HUES48 (cell line): ENCODE data around the gene FPR2.
A peak's percentile ranks its signal among the peaks of the same experiment; 100 is the strongest.

ENCODE experiments used
- H3K27ac ChIP-seq: one replicate; pipeline ENCODE4 v1.7.0; 2013; ENCODE audit warnings: low read depth, low read length, inconsistent platforms
- H3K27me3 ChIP-seq: 2 replicates; pipeline ENCODE4 v1.6.1; 2013; ENCODE audit warnings: mild to moderate bottlenecking, low read length; ENCODE audit not compliant: control insufficient read depth, insufficient read depth
- H3K36me3 ChIP-seq: 2 replicates; pipeline ENCODE4 v1.6.1; 2013; ENCODE audit warnings: low read length; ENCODE audit not compliant: control insufficient read depth, insufficient read depth
- H3K4me1 ChIP-seq: 2 replicates; pipeline ENCODE4 v1.6.1; 2013; ENCODE audit warnings: mild to moderate bottlenecking, low read length; ENCODE audit not compliant: control insufficient read depth, insufficient read depth
- H3K4me3 ChIP-seq: 2 replicates; pipeline ENCODE4 v1.5.1; 2013; ENCODE audit warnings: mild to moderate bottlenecking, low read depth, low read length
- H3K9ac ChIP-seq: 2 replicates; pipeline ENCODE4 v1.6.1; 2013; ENCODE audit warnings: mild to moderate bottlenecking, low read depth, low read length, moderate library complexity
- H3K9me3 ChIP-seq: 2 replicates; pipeline ENCODE4 v1.6.1; 2013; ENCODE audit warnings: low read length; ENCODE audit not compliant: control insufficient read depth, insufficient read depth

Gene FPR2

DNA sequence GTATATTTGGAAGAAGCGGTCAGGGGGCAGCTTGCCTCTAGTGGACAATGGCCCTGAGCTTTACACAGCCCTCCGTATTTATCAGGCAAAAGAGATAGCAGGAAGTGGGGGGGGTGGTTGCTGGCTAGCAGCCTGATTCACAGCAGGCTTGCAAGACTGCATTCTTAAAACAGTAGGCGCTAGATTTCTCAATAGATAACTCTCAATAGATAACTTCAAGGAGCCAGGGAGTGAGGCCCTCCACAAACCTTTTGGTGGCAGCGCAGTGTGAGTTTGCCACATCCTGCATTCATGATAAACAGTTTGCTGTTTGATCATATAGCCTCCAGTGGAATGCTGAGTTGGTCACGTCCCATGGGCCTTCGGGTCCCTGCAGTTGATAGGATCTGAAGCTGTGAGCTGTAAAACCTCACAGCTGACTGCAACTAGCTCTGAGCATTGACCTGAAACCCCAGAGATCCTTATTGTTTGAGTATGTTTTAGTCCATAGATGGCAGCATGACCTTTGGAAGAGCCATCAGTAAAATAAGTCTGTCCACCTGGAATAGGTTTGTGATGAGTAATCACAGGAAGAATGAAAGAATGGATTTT is 46.2 kb downstream of the FPR2 start:
- Histone ChIP-seq H3K27ac (no peak overlapping the region), H3K4me1 (peaks cover 5% of the 10 kb centered on the region; the same call in 1 of the 2 replicates), H3K36me3 (no peaks in the 10 kb centered on the region), H3K9ac (no peak overlapping the region), H3K27me3 (no peaks in the 10 kb centered on the region), H3K4me3 (peak overlapping the region; percentile 17; the same call in 1 of the 2 replicates), H3K9me3 (peaks cover 34% of the 10 kb centered on the region)

- Histone ChIP-seq H3K4me1 (peaks cover 5% of the 10 kb centered on the region; the same call in 1 of the 2 replicates), H3K9ac (no peak overlapping the region), H3K36me3 (no peaks in the 10 kb centered on the region), H3K27ac (no peak overlapping the region), H3K27me3 (no peaks in the 10 kb centered on the region), H3K4me3 (no peak overlapping the region), H3K9me3 (peaks cover 28% of the 10 kb centered on the region)
Observed at GRCh38 chr19:51807925-51808324, 46.9 kb downstream of the FPR2 start.

DNA sequence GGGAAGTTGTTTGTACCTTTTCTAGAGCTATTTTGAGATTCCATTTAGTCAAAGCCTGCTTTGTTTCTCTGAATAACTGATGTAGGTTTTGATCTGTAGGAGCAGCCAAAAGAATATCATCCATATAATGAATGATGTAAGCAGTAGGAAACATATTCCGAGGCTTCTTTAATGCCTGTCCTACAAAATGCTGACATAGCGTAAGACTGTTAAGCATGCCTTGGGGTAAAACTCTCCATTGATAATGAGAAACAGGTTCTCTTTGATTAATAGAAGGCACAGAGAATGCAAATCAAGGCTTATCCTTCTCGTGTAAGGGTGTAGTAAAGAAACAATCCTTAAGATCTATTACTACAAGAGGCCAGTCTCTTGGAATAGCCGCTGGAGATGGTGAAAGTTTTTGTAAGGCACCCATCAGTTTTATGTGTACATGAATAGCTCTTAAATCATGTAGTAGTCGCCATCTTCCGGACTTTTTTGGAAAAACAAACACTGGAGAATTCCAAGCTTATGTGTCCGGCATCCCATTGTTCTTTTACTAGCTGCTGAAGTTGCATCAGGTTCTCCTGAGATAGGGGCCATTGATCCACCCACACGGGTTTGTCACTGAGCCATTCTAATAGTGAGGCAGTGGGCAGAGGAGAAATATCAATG is 47.5 kb downstream of the FPR2 start:
- Histone ChIP-seq H3K9me3 (peaks cover 24% of the 10 kb centered on the region), H3K9ac (no peak overlapping the region), H3K4me1 (peaks cover 5% of the 10 kb centered on the region; the same call in 1 of the 2 replicates), H3K4me3 (no peak overlapping the region), H3K27ac (no peak overlapping the region), H3K27me3 (no peaks in the 10 kb centered on the region), H3K36me3 (no peaks in the 10 kb centered on the region)

GRCh38 chr19:51809787-51810186 is 48.8 kb downstream of the FPR2 start:
- no peaks in the 10 kb centered on the region for H3K27me3 ChIP-seq
- H3K9ac ChIP-seq = no peak overlapping the region
- H3K4me1 ChIP-seq = peaks cover 5% of the 10 kb centered on the region; the same call in 1 of the 2 replicates
- no peaks in the 10 kb centered on the region for H3K36me3 ChIP-seq
- peaks cover 35% of the 10 kb centered on the region for H3K9me3 ChIP-seq
- no peak overlapping the region for H3K4me3 ChIP-seq
- no peak overlapping the region for H3K27ac ChIP-seq

DNA sequence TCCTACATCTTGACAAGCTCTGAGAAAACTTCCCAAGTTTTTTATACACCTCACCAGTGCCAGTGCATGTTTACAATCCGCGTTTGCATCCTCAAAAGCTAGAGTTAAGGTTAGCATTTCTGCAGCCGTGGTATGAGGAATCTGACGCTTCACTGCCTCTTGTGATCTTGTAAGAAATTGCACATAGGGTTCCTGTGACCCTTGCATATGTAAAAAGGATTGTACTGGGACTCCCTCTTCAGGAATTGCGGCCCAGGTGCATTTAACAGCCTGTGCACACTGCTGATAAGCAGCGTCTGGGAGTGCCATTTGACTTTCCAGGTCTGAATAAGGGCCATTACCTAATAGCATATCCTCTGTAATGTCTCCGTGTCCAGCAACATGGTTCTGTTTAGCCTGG is 49.2 kb downstream of the FPR2 start:
- no peaks in the 10 kb centered on the region for H3K27me3 ChIP-seq
- no peak overlapping the region for H3K9ac ChIP-seq
- no peak overlapping the region for H3K4me3 ChIP-seq
- H3K36me3 ChIP-seq = no peaks in the 10 kb centered on the region
- H3K27ac ChIP-seq = no peak overlapping the region
- H3K4me1 ChIP-seq = peaks cover 5% of the 10 kb centered on the region; the same call in 1 of the 2 replicates
- H3K9me3 ChIP-seq = peaks cover 40% of the 10 kb centered on the region

DNA sequence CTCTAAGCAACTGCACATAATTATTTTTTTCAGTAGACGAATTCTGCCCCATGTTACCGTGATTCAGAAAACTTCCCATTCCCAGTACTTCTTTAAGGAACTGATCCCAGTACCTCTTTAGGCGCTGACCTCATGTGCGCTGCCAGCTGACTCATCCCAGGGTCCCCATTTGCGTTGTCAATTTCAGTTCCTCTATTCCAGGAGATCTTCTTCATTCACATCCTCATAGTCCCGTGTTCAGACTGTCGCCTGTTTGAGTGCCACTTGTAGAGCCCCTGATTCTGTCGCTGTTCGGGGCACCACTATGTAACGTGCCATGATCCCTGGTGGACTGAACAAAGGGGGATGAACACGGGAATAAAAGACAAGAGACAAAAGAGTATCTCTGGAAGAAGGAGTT is 50.4 kb downstream of the FPR2 start:
- no peak overlapping the region for H3K4me3 ChIP-seq
- H3K9ac ChIP-seq = no peak overlapping the region
- H3K27me3 ChIP-seq = no peaks in the 10 kb centered on the region
- no peak overlapping the region for H3K27ac ChIP-seq
- H3K4me1 ChIP-seq = peaks cover 5% of the 10 kb centered on the region; the same call in 1 of the 2 replicates
- H3K9me3 ChIP-seq = peaks cover 50% of the 10 kb centered on the region
- H3K36me3 ChIP-seq = no peaks in the 10 kb centered on the region

DNA sequence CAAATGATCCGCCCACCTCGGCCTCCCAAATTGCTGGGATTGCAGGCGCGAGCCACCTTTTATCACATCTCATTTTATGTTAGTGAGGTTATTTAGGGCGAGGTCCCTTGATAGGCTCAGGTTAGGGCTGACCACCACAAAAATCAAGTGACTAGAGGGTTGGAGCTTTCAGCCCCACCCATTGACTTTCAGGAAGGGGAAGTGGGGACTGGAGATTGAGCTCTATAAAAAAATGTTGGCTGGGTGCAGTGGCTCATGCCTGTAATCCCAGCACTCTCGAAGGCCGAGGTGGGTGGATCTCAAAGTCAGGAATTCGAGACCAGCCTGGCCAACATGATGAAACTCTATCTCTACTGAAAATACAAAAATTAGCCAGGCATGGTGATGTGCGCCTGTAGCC is 54.1 kb downstream of the FPR2 start:
- no peak overlapping the region for H3K9ac ChIP-seq
- H3K27ac ChIP-seq = no peak overlapping the region
- no peak overlapping the region for H3K4me3 ChIP-seq
- no peaks in the 10 kb centered on the region for H3K27me3 ChIP-seq
- no peaks in the 10 kb centered on the region for H3K36me3 ChIP-seq
- H3K9me3 ChIP-seq = peaks cover 57% of the 10 kb centered on the region
- H3K4me1 ChIP-seq = no peaks in the 10 kb centered on the region

DNA sequence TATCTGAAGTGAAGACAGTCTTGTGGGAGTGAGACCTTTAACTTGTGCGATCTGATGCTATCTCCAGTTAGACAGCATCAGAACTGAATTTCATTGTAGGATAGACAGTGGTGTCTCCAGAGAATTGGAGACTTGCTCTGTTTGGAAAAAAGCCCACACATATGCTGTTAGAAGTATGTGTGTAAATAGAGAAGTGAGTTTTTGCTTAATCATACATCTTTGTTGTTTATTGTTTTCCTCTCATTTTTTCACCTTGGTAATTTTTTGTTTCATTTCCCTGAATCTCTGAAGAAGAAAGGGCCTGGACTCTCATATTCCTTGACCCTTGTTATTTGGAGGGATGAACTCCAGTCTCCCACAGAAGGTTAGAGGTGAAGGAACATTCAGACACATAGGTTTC is 55.7 kb downstream of the FPR2 start:
- Histone ChIP-seq H3K9me3 (peaks cover 44% of the 10 kb centered on the region), H3K4me3 (no peak overlapping the region)

GRCh38 chr19:51820011-51820410 is 59.0 kb downstream of the FPR2 start:
- Histone ChIP-seq H3K36me3 (no peaks in the 10 kb centered on the region), H3K4me3 (no peak overlapping the region), H3K9ac (no peak overlapping the region), H3K27me3 (no peaks in the 10 kb centered on the region), H3K27ac (no peak overlapping the region), H3K9me3 (peaks cover 43% of the 10 kb centered on the region), H3K4me1 (peaks cover 5% of the 10 kb centered on the region; the same call in 1 of the 2 replicates)

More for the DNA sequence above, 55.7 kb downstream of the FPR2 start:
- Histone ChIP-seq H3K4me1 (no peaks in the 10 kb centered on the region), H3K9ac (no peak overlapping the region), H3K27ac (no peak overlapping the region), H3K27me3 (no peaks in the 10 kb centered on the region), H3K36me3 (no peaks in the 10 kb centered on the region)
